DOHH2 (cell line): ENCODE results near the gene ZNF414.

Experiments
- CTCF ChIP-seq: fragments of 200-600 bp; sonication (generic); IDR thresholded peaks from one replicate; pipeline ENCODE4 v1.5.1; 2014; ENCODE audit warnings: antibody characterized with exemption, mild to moderate bottlenecking, low read depth, low read length; ENCODE audit not compliant: poor library complexity, severe bottlenecking
- EZH2phosphoT487 ChIP-seq: fragments of 200-600 bp; sonication (generic); IDR thresholded peaks from 2 replicates; pipeline ENCODE4 v1.6.1; 2017; ENCODE audit warnings: borderline replicate concordance, mild to moderate bottlenecking, antibody characterized with exemption, low read length, moderate library complexity, mixed read lengths

- no peak for TF ChIP-seq CTCF
- no peak for TF ChIP-seq EZH2phosphoT487
Observed at GRCh38 chr19:8482696-8483095, 31.3 kb downstream of the ZNF414 start.
